Body of pancreas (tissue), 4 donors: Measurements from ENCODE around the gene RFX1. TPM values are rescaled to one million over a fixed set of nuclear protein-coding genes. Genes with fewer than 3 reads are reported as not detected.
A peak's percentile ranks its signal among the peaks of the same experiment; 100 is the strongest.

Source experiments
- ATAC-seq: fragments of 150-250 bp; one replicate; pipeline ENCODE4 v1.9.1; 2016
- DNase-seq, 4 donors: peaks; one replicate each; pipeline ENCODE4 v3.0.0-alpha.2; 2019
- H3K27ac ChIP-seq, 4 donors: fragments of 200-600 bp; sonication (generic); 1 replicate in 3 of 4; 2 replicates in 1 of 4; pipeline versions ENCODE4 v1.5.1 to v1.6.1; 2016 to 2019; ENCODE audit warnings: mild to moderate bottlenecking in 1 of 4, mixed read lengths in 1 of 4, moderate library complexity in 1 of 4
- H3K27me3 ChIP-seq, 2 donors: fragments of 200-600 bp; sonication (generic); one replicate each; pipeline ENCODE4 v1.6.0; 2016; ENCODE audit warnings: mild to moderate bottlenecking in 1 of 2
- H3K36me3 ChIP-seq, 2 donors: fragments of 200-600 bp; sonication (generic); replicated peaks in 1 of 2; 2 replicates each; pipeline ENCODE4 v1.5.1; 2016; ENCODE audit warnings: low read depth in 2 of 2; ENCODE audit not compliant: insufficient read depth in 1 of 2
- H3K4me1 ChIP-seq: fragments of 200-600 bp; sonication (generic); one replicate; pipeline ENCODE4 v1.6.0; 2016
- H3K4me3 ChIP-seq, 2 donors: fragments of 200-600 bp; sonication (generic); 1 replicate in 1 of 2; 2 replicates in 1 of 2; pipeline ENCODE4 v1.5.1; 2016 to 2019
- H3K9me3 ChIP-seq, 3 donors: fragments of 200-600 bp; sonication (generic); 1 replicate in 2 of 3; 2 replicates in 1 of 3; pipeline ENCODE4 v1.5.1; 2016
- POLR2A ChIP-seq, 3 donors: fragments of 450-650 bp; IDR thresholded peaks; one replicate each; pipeline ENCODE4 v1.6.1; 2016; ENCODE audit warnings: antibody characterized with exemption in 3 of 3, mild to moderate bottlenecking in 2 of 3
- WGBS, 2 donors: methylation state at CpG; one replicate each; pipeline ENCODE4 v1.1.5; 2017; 5-methylcytosine and 5-hydroxymethylcytosine counted together
- intact Hi-C: fragments of 100-400 bp; cut with DNase I; formaldehyde crosslinking; loops from one replicate; pipeline ENCODE4 v1.15.1; 2023
- total RNA-seq, 2 donors: library from RNA; depleted of rRNA; stranded (reverse); fragments of >200 nt; gene quantifications; one replicate each; pipeline ENCODE4 v1.1.0, GENCODE V29; 2016
- TF ChIP-seq, protein P1 (sequence below), 7 experiments: fragments of 450-650 bp in 4 of 7; fragments of 200-600 bp in 3 of 7; sonication (generic) in 3 of 7; IDR thresholded peaks; one replicate each; pipeline ENCODE4 v1.5.1; 2016 to 2019; ENCODE audit warnings: antibody characterized with exemption in 7 of 7

RFX1 gene
- total RNA-seq, 2 donors from 2014 or later, result 3.9 to 7.6 TPM

DNA sequence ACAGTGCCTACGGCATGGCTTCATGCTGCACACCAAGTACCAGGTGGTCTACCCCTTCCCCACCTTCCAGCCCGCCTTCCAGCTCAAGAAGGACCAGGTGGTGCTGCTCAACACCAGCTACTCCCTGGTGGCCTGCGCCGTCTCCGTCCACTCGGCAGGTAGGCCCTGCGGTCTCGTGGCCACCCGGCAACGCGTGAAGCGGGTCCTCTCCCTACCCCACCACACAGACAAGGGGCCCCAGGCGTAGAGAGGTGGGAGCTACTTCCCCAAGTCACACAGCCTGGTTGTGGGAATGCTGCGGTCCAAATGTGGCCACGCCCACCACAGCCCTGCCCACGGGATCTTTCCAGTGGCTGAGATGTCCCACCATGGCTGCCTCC, 49.8 kb downstream of the RFX1 start:
- Histone ChIP-seq H3K9me3 (no peaks in the 10 kb centered on the region), H3K27ac (no peak overlapping the region), H3K4me3 (no peak overlapping the region), H3K4me1 (peaks cover 11% of the 10 kb centered on the region), H3K36me3 (peaks cover 6 to 9% of the 10 kb centered on the region in 2 donors), H3K27me3 (no peaks in the 10 kb centered on the region)
- DNase-seq (no peak), ATAC-seq (no peak)
- intact Hi-C loops, result no loop called here
- 94 to 95% methylated on average over 12 to 16 of the region's 16 CpGs for WGBS, 2 donors
- TF ChIP-seq, protein P1, sequence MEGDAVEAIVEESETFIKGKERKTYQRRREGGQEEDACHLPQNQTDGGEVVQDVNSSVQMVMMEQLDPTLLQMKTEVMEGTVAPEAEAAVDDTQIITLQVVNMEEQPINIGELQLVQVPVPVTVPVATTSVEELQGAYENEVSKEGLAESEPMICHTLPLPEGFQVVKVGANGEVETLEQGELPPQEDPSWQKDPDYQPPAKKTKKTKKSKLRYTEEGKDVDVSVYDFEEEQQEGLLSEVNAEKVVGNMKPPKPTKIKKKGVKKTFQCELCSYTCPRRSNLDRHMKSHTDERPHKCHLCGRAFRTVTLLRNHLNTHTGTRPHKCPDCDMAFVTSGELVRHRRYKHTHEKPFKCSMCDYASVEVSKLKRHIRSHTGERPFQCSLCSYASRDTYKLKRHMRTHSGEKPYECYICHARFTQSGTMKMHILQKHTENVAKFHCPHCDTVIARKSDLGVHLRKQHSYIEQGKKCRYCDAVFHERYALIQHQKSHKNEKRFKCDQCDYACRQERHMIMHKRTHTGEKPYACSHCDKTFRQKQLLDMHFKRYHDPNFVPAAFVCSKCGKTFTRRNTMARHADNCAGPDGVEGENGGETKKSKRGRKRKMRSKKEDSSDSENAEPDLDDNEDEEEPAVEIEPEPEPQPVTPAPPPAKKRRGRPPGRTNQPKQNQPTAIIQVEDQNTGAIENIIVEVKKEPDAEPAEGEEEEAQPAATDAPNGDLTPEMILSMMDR (IDR thresholded peaks at IDR 0.05), result no peak
- TF ChIP-seq POLR2A (IDR thresholded peaks at IDR 0.05), result no peak

DNA sequence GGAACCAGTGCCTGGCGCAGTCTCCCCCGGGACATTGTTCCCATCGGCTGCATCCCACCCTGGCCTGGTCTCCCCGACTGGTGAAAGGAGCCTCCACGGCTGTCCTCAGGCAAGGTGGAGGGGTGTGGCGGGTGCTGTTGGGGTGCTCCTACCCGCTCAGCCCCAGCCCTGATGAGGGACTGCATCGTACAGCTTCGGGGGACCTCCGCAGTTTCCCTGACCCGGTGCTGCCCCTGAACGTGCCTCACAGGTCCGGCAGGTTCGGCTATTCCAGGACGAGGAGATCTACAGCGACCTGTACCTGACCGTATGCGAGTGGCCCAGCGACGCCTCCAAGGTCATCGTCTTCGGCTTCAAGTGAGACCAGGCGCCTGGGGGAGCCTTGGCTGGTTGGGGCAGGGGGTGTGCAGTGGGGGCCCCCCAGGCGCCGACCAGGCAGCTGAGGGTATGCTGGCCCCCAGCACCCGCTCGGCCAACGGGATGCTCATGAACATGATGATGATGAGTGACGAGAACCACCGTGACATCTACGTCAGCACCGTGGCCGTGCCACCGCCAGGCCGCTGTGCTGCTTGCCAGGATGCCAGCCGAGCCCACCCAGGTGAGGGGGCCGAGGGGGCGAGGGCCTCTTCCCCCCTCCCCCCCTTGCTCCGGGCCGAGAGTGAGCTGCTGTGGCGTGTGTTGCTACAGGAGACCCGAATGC, 50.3 kb downstream of the RFX1 start:
- intact Hi-C loops, result no loop called here
- Histone ChIP-seq H3K4me3 (no peak overlapping the region), H3K27ac (no peak overlapping the region), H3K4me1 (peaks cover 11% of the 10 kb centered on the region), H3K27me3 (no peaks in the 10 kb centered on the region), H3K36me3 (peaks cover 6 to 9% of the 10 kb centered on the region in 2 donors), H3K9me3 (no peaks in the 10 kb centered on the region)
- TF ChIP-seq, protein P1 (IDR thresholded peaks at IDR 0.05), result no peak
- no peak for TF ChIP-seq POLR2A (IDR thresholded peaks at IDR 0.05)
- ATAC-seq (no peak), DNase-seq (no peak)
- WGBS, 2 donors, result 86 to 99% methylated on average over 18 to 34 of the region's 42 CpGs

DNA sequence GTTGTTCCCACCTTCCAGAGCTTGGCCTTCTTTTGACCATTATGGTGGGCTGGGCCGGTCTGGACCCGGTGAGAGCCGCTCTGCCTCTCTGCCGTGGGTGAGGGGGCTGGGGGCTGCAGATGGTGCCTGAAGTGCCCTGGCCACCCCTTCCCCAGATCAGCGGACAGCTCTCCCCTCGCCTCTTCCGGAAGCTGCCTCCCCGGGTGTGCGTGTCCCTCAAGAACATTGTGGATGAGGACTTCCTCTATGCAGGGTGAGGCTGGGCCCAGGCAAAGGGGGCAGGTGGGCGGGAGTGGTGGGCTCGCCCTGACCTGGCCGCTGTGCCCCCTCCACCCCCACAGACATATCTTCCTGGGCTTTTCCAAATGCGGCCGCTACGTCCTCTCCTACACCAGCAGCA, 51.9 kb downstream of the RFX1 start:
- ATAC-seq (no peak), DNase-seq (no peak)
- intact Hi-C loops, result no loop called here
- Histone ChIP-seq H3K27me3 (no peaks in the 10 kb centered on the region), H3K4me1 (peaks cover 11% of the 10 kb centered on the region), H3K9me3 (no peaks in the 10 kb centered on the region), H3K27ac (no peak overlapping the region), H3K36me3 (peaks cover 6 to 9% of the 10 kb centered on the region in 2 donors), H3K4me3 (no peak overlapping the region)
- no peak for TF ChIP-seq POLR2A (IDR thresholded peaks at IDR 0.05)
- TF ChIP-seq, protein P1 (IDR thresholded peaks at IDR 0.05), result no peak
- 90 to 94% methylated on average over 8 to 14 of the region's 15 CpGs for WGBS, 2 donors

DNA sequence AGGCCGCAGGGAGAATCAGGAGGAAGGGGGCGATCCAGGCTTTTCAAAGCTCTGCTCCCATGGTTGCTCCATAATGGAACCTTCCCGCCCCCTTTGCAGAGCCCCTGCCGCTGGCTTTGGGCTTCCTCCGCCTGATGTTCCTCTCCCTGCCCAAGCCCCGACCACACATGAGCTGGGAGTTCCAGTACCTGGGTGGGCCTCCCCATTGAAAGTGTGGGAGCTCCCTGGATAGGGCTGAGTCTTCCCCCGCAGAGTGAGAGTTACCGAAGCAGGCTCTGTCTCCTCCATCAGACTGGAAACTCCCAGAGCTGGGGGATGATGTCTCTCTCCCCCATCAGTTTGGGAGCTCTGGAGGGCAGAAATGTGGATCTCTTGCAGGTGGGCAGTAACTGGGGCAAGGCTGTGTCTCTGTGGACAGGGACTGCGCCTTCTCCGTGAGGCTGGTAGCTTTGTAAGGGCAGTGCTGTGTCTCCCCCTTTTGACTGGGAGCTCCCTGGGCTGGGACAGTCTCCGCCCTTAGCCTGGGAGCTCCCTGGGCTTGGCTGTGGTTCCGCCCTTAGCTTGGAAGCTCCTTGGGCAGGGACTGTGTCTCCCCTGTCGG, 53.1 kb downstream of the RFX1 start:
- intact Hi-C loops, result no loop called here
- TF ChIP-seq, protein P1 (IDR thresholded peaks at IDR 0.05), result no peak
- TF ChIP-seq POLR2A (IDR thresholded peaks at IDR 0.05), result no peak
- 3 to 5% methylated on average over 7 to 13 of the region's 13 CpGs for WGBS, 2 donors
- no peak for ATAC-seq
- DNase-seq, result no peak
- H3K4me3 ChIP-seq, result peak overlapping the region; percentile 51 to 76
- peaks cover 6 to 9% of the 10 kb centered on the region in 2 donors for H3K36me3 ChIP-seq
- H3K27me3 ChIP-seq, result no peaks in the 10 kb centered on the region
- peak overlapping the region in 2 of 4 donors; percentile 61 to 83 for H3K27ac ChIP-seq
- no peaks in the 10 kb centered on the region for H3K9me3 ChIP-seq
- peaks cover 11% of the 10 kb centered on the region for H3K4me1 ChIP-seq
